K562 (cell line): ENCODE results near the gene RHEBL1. TPM values are rescaled to one million over a fixed set of nuclear protein-coding genes. Genes with fewer than 3 reads are reported as not detected.

Source experiments
- ARNT ChIP-seq, 2 experiments: fragments of 450-650 bp; IDR thresholded peaks; 2 replicates each; pipeline ENCODE4 v1.6.1; 2016; ENCODE audit warnings: mild to moderate bottlenecking in 1 of 2
- COPS2 ChIP-seq: fragments of 450-650 bp; conservative IDR thresholded peaks from 2 replicates; pipeline ENCODE4 v1.6.1; 2016; ENCODE audit warnings: mild to moderate bottlenecking, moderate library complexity
- ELF2 ChIP-seq: fragments of 250-450 bp; sonication (Bioruptor Pico); IDR thresholded peaks from 2 replicates; pipeline ENCODE4 v1.5.0; 2021; ENCODE audit warnings: mild to moderate bottlenecking
- FOXK1 ChIP-seq: sonication (generic); formaldehyde crosslinking; IDR thresholded peaks from 2 replicates; pipeline ENCODE4 v1.8.0; 2022; ENCODE audit warnings: missing genetic modification reagents, mild to moderate bottlenecking, borderline replicate concordance
- FOXM1 ChIP-seq, 2 experiments: fragments of 450-650 bp in 1 of 2; sonication (generic) in 1 of 2; formaldehyde crosslinking in 1 of 2; IDR thresholded peaks; 2 replicates each; pipeline versions ENCODE4 v1.6.1 to v1.9.0; 2017 to 2022; ENCODE audit warnings: low read depth in 2 of 2, mild to moderate bottlenecking in 2 of 2, missing genetic modification reagents in 1 of 2, moderate library complexity in 1 of 2
- LCOR ChIP-seq: sonication (generic); formaldehyde crosslinking; IDR thresholded peaks from 2 replicates; pipeline ENCODE4 v1.8.0; 2022; ENCODE audit warnings: mild to moderate bottlenecking, missing genetic modification reagents
- NBN ChIP-seq: fragments of 450-650 bp; IDR thresholded peaks from 2 replicates; pipeline ENCODE4 v1.6.1; 2016; ENCODE audit warnings: low read depth, mild to moderate bottlenecking
- NONO ChIP-seq, 2 experiments: fragments of 200-400 bp in 1 of 2; fragments of 450-650 bp in 1 of 2; formaldehyde crosslinking in 1 of 2; IDR thresholded peaks; 2 replicates each; pipeline ENCODE4 v1.6.1; 2017; ENCODE audit warnings: low read depth in 2 of 2, mild to moderate bottlenecking in 2 of 2, moderate library complexity in 2 of 2, low read length in 1 of 2
- POU5F1 ChIP-seq: fragments of 150-350 bp; IDR thresholded peaks from 2 replicates; pipeline ENCODE4 v1.6.1; 2014; ENCODE audit warnings: borderline replicate concordance, low read length, low read depth, mild to moderate bottlenecking; ENCODE audit not compliant: partially characterized antibody
- PRMT5 ChIP-seq: sonication (generic); formaldehyde crosslinking; IDR thresholded peaks from 2 replicates; pipeline ENCODE4 v1.5.0; 2020; ENCODE audit warnings: missing genetic modification reagents
- SPI1 ChIP-seq: IDR thresholded peaks from 2 replicates; pipeline ENCODE4 v1.6.1; 2011; ENCODE audit warnings: low read depth, low read length, control low read depth, borderline replicate concordance
- TARDBP ChIP-seq: fragments of 450-650 bp; IDR thresholded peaks from 2 replicates; pipeline ENCODE4 v1.6.1; 2016
- ZBTB1 ChIP-seq: sonication (generic); formaldehyde crosslinking; IDR thresholded peaks from 2 replicates; pipeline ENCODE4 v1.8.1; 2023; ENCODE audit warnings: missing genetic modification reagents, low read depth, mild to moderate bottlenecking, borderline replicate concordance
- ZC3H8 ChIP-seq: fragments of 450-650 bp; IDR thresholded peaks from 2 replicates; pipeline ENCODE4 v1.6.1; 2017
- ZKSCAN1 ChIP-seq: fragments of 150-350 bp; IDR thresholded peaks from 2 replicates; pipeline ENCODE4 v1.6.1; 2016; ENCODE audit warnings: low read depth, low read length
- ZNF354B ChIP-seq: fragments of 250-450 bp; sonication (Bioruptor Pico); IDR thresholded peaks from 2 replicates; pipeline ENCODE4 v1.4.0; 2020
- ZNF384 ChIP-seq: IDR thresholded peaks from 2 replicates; pipeline ENCODE4 v1.6.1; 2012; ENCODE audit warnings: low read depth, low read length, improper control_type of control experiment
- ZNF699 ChIP-seq: fragments of 250-450 bp; sonication (Bioruptor Pico); IDR thresholded peaks from 2 replicates; pipeline ENCODE4 v1.8.0; 2021; ENCODE audit warnings: mild to moderate bottlenecking, moderate library complexity; ENCODE audit not compliant: insufficient replicate concordance
- ZSCAN29 ChIP-seq: fragments of 450-650 bp; IDR thresholded peaks from 2 replicates; pipeline ENCODE4 v1.6.1; 2017
- polyA plus RNA-seq, 8 experiments: library from polyadenylated mRNA; depleted of rRNA in 4 of 8; stranded (reverse) in 5 of 8; unstranded in 3 of 8; fragments of >200 nt; fragmentation: Nextera tagmentation in 2 of 8; fragmentation: Illumina TruSeq in 1 of 8; extraction: Ambion mirVana in 2 of 8; extraction: Trizol in 1 of 8; gene quantifications; 2 replicates each; pipeline versions ENCODE4 v1.2.1 to v1.2.3, GENCODE V29; 2011 to 2014; ENCODE audit warnings: inconsistent platforms in 1 of 8, missing spikeins in 1 of 8
- total RNA-seq, 7 experiments: library from RNA; depleted of rRNA in 6 of 7; stranded (reverse); fragments of >200 nt in 6 of 7; fragmentation: Illumina TruSeq in 2 of 7; extraction: Trizol in 2 of 7; gene quantifications; 2 replicates each; pipeline versions ENCODE4 v1.2.1 to v1.2.3, GENCODE V29; 2011 to 2021; ENCODE audit warnings: low replicate concordance in 1 of 7
- TF ChIP-seq, protein P1 (sequence below), 2 experiments: fragments of 250-450 bp in 1 of 2; fragments of 450-650 bp in 1 of 2; sonication (Bioruptor Pico) in 1 of 2; IDR thresholded peaks; 2 replicates each; pipeline versions ENCODE4 v1.6.1 to v1.8.0; 2016 to 2021; ENCODE audit warnings: mild to moderate bottlenecking in 2 of 2, moderate library complexity in 2 of 2, missing compliant biosample characterization in 1 of 2, missing genetic modification characterization in 1 of 2
- TF ChIP-seq, protein P2 (sequence below): sonication (generic); formaldehyde crosslinking; IDR thresholded peaks from 2 replicates; pipeline ENCODE4 v1.8.0; 2022; ENCODE audit warnings: missing genetic modification reagents, mild to moderate bottlenecking, borderline replicate concordance
- TF ChIP-seq, protein P3 (sequence below): fragments of 250-450 bp; sonication (Bioruptor Pico); IDR thresholded peaks from 2 replicates; pipeline ENCODE4 v1.5.0; 2021
- TF ChIP-seq, protein P4 (sequence below): fragments of 450-650 bp; formaldehyde crosslinking; IDR thresholded peaks from 2 replicates; pipeline ENCODE4 v1.4.0; 2020; ENCODE audit warnings: mild to moderate bottlenecking, mixed read lengths

The RHEBL1 gene
- total and polyA plus RNA-seq, 9 of the 15 experiments (the other 6 are each of a cell fraction or from before 2014, with no cell fraction given) = 4.3 to 36.1 (median 8.2) TPM

DNA sequence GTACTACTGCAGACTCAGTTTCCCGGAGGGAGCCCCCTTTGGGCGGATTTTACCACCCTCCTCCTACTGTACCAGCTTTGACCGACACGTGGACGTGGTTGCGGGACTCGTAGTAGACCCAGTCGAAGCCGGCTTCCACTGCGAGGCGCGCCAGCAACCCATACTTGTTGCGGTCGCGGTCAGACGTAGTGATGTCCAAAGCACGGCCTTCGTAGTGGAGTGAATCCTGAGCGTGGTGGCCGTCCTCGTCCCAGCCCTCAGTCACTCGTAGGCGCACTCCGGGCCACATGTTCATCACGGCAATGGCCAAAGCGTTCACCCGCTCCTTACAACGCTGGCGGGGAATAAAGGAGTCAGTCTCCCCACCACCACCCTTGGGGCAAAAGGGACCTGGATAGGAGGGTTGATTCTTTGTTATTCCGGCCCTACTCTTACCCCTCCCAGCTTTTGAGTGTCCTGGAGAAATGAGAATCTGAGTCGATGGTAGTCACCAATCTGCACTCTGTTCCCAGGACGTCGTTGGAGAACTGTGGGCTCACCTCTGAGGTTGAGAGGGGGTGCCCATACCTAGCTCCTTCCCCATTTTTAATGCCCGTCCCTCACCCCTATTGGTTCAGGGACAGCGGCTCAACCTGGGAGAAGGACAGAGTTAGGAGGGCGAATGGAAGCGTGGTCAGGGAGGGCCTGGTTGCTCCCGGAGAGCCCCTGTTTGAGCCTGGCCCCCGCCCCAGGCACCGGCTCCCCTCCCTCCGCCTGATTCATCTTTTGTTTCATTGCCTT, 21.5 kb upstream of the RHEBL1 start (continued):
- TF ChIP-seq ZNF354B (CRISPR knock-in tag) = no peak
- TF ChIP-seq NONO (IDR thresholded peaks at IDR 0.05; ENCODE audit: low read depth in 2 of 2, low read length in 1 of 2) = no peak
- no peak for TF ChIP-seq NBN
- no peak for TF ChIP-seq ARNT (IDR thresholded peaks at IDR 0.05)
- TF ChIP-seq ZNF384 = no peak
- TF ChIP-seq, protein P1, sequence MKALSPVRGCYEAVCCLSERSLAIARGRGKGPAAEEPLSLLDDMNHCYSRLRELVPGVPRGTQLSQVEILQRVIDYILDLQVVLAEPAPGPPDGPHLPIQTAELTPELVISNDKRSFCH (CRISPR knock-in tag; IDR thresholded peaks at IDR 0.05) = no peak
- TF ChIP-seq, protein P1 (tag; IDR thresholded peaks at IDR 0.05) = no peak
- TF ChIP-seq FOXM1 (IDR thresholded peaks at IDR 0.05; ENCODE audit: low read depth) = no peak
- TF ChIP-seq FOXM1 (CRISPR knock-in tag; IDR thresholded peaks at IDR 0.05; ENCODE audit: low read depth) = no peak
- TF ChIP-seq, protein P2, sequence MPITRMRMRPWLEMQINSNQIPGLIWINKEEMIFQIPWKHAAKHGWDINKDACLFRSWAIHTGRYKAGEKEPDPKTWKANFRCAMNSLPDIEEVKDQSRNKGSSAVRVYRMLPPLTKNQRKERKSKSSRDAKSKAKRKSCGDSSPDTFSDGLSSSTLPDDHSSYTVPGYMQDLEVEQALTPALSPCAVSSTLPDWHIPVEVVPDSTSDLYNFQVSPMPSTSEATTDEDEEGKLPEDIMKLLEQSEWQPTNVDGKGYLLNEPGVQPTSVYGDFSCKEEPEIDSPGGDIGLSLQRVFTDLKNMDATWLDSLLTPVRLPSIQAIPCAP (CRISPR knock-in tag) = no peak
- no peak for TF ChIP-seq SPI1
- no peak for TF ChIP-seq ZSCAN29
- TF ChIP-seq TARDBP = no peak
- no peak for TF ChIP-seq ZBTB1 (CRISPR knock-in tag)
- TF ChIP-seq ELF2 (CRISPR knock-in tag) = no peak
- TF ChIP-seq, protein P3, sequence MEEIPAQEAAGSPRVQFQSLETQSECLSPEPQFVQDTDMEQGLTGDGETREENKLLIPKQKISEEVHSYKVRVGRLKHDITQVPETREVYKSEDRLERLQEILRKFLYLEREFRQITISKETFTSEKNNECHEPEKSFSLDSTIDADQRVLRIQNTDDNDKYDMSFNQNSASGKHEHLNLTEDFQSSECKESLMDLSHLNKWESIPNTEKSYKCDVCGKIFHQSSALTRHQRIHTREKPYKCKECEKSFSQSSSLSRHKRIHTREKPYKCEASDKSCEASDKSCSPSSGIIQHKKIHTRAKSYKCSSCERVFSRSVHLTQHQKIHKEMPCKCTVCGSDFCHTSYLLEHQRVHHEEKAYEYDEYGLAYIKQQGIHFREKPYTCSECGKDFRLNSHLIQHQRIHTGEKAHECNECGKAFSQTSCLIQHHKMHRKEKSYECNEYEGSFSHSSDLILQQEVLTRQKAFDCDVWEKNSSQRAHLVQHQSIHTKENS (CRISPR knock-in tag) = no peak
- no peak for TF ChIP-seq ZC3H8
- TF ChIP-seq FOXK1 = no peak
- no peak for TF ChIP-seq PRMT5 (CRISPR knock-in tag)
- TF ChIP-seq LCOR (CRISPR knock-in tag) = no peak
- TF ChIP-seq ZNF699 (CRISPR knock-in tag) = no peak
- no peak for TF ChIP-seq POU5F1
- TF ChIP-seq COPS2 = no peak
- no peak for TF ChIP-seq ZKSCAN1
- TF ChIP-seq, protein P4, sequence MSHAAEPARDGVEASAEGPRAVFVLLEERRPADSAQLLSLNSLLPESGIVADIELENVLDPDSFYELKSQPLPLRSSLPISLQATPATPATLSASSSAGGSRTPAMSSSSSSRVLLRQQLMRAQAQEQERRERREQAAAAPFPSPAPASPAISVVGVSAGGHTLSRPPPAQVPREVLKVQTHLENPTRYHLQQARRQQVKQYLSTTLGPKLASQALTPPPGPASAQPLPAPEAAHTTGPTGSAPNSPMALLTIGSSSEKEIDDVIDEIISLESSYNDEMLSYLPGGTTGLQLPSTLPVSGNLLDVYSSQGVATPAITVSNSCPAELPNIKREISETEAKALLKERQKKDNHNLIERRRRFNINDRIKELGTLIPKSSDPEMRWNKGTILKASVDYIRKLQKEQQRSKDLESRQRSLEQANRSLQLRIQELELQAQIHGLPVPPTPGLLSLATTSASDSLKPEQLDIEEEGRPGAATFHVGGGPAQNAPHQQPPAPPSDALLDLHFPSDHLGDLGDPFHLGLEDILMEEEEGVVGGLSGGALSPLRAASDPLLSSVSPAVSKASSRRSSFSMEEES = no peak
